MM.1S (cell line): ENCODE results near the gene PRSS16.

ENCODE experiments used
- CTCF ChIP-seq: fragments of 300-600 bp; sonication (generic); IDR thresholded peaks from 2 replicates; pipeline ENCODE4 v1.5.1; 2016; ENCODE audit warnings: antibody characterized with exemption, low read length, mixed read lengths
- EZH2 ChIP-seq: fragments of 300-600 bp; sonication (generic); optimal IDR thresholded peaks from 2 replicates; pipeline ENCODE3; 2017; ENCODE audit warnings: low read depth, mild to moderate bottlenecking, antibody characterized with exemption, low read length, mixed read lengths
- EZH2phosphoT487 ChIP-seq: fragments of 300-600 bp; sonication (generic); IDR thresholded peaks from 2 replicates; pipeline ENCODE4 v1.6.1; 2018; ENCODE audit warnings: antibody characterized with exemption, low read length

GRCh38 chr6:27295301-27296079 lies 48.0 kb downstream of the PRSS16 start:
- no peak for TF ChIP-seq EZH2phosphoT487
- TF ChIP-seq CTCF = no peak
- TF ChIP-seq EZH2 = no peak
